Measurements from ENCODE around the gene PKD2.

DNA sequence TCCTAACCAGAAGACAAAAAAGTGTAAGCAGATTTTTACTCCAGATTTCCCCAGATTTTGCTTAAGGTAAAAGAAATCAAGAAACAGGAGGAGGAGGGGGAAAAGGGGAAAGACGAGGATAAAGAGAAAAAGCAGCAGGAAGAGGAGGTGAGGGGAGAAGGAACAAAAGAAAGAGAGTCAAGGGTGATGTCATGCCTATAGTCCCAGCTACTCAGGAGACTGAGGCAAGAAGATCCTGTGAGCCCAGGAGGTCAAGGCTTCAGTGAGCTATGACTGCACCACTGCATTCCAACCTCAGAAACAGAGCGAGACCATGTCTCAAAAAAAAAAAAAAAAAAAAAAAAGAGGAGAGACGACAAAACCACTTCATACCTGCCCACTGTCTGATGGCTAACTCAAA, 12.0 kb upstream of the PKD2 start:
- TF ChIP-seq, protein P1, sequence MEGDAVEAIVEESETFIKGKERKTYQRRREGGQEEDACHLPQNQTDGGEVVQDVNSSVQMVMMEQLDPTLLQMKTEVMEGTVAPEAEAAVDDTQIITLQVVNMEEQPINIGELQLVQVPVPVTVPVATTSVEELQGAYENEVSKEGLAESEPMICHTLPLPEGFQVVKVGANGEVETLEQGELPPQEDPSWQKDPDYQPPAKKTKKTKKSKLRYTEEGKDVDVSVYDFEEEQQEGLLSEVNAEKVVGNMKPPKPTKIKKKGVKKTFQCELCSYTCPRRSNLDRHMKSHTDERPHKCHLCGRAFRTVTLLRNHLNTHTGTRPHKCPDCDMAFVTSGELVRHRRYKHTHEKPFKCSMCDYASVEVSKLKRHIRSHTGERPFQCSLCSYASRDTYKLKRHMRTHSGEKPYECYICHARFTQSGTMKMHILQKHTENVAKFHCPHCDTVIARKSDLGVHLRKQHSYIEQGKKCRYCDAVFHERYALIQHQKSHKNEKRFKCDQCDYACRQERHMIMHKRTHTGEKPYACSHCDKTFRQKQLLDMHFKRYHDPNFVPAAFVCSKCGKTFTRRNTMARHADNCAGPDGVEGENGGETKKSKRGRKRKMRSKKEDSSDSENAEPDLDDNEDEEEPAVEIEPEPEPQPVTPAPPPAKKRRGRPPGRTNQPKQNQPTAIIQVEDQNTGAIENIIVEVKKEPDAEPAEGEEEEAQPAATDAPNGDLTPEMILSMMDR (IDR thresholded peaks at IDR 0.05 in 4 of 5, conservative IDR thresholded peaks at IDR 0.05 in 1 of 5), result no peak
- TF ChIP-seq POLR2A (IDR thresholded peaks at IDR 0.05), result no peak

Data from gastrocnemius medialis (tissue), 4 donors.